Suprapubic skin (tissue), 3 donors: Measurements from ENCODE around the gene GCLC.

ENCODE experiments used
- CTCF ChIP-seq, 2 donors: fragments of 200-600 bp in 1 of 2; fragments of 450-650 bp in 1 of 2; sonication (generic) in 1 of 2; IDR thresholded peaks; one replicate each; pipeline ENCODE4 v1.5.1; 2016 to 2019; ENCODE audit warnings: antibody characterized with exemption in 2 of 2, mild to moderate bottlenecking in 1 of 2, moderate library complexity in 1 of 2
- EP300 ChIP-seq: sonication (generic); formaldehyde crosslinking; IDR thresholded peaks from one replicate; pipeline ENCODE4 v1.6.1; 2017; ENCODE audit warnings: antibody characterized with exemption

GRCh38 chr6:53532061-53532797 lies 12.7 kb downstream of the GCLC start:
- TF ChIP-seq EP300: no peak
- no peak for TF ChIP-seq CTCF (IDR thresholded peaks at IDR 0.05)
